ENCODE measurements around the gene SCTR.

Gene SCTR

DNA sequence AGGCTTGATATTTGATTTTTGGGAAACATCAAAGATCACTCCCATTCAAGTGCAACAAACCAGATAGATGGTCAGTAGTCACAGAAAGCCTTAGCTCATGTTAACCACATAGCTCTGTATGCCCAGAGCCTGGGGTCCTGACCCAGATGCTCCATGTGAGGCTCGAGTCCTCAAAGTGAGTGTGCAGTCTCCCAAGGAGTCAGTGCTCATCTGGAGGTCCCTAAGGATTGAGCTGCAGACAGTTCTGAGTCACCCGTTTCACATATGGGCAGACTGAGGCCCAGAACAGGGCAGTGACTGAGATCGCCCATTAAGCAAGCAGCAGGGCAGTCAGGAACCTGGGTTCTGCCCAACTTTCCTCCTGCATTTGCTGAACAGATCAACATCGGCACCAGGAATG, 83.4 kb downstream of the SCTR start:
- no peak for DNase-seq

DNA sequence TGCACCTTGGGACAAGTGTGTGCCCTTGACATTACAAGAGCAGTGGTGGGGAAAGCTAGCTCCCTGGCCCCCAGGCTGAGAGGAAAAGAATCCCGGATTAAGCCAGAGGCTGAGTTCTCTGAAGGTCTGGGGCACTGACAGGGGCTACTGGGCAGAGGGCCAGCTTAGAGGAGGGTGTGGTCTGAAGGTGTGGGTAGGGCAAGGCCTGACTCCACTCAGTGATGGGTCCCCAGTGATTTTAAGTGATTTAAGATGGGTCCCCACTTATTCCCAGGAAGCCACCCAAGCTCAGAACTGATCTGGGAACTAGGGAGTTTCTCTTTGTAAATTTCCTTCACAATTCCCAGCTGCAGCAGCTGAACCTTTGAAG, 83.8 kb downstream of the SCTR start:
- DNase-seq: no peak

DNA sequence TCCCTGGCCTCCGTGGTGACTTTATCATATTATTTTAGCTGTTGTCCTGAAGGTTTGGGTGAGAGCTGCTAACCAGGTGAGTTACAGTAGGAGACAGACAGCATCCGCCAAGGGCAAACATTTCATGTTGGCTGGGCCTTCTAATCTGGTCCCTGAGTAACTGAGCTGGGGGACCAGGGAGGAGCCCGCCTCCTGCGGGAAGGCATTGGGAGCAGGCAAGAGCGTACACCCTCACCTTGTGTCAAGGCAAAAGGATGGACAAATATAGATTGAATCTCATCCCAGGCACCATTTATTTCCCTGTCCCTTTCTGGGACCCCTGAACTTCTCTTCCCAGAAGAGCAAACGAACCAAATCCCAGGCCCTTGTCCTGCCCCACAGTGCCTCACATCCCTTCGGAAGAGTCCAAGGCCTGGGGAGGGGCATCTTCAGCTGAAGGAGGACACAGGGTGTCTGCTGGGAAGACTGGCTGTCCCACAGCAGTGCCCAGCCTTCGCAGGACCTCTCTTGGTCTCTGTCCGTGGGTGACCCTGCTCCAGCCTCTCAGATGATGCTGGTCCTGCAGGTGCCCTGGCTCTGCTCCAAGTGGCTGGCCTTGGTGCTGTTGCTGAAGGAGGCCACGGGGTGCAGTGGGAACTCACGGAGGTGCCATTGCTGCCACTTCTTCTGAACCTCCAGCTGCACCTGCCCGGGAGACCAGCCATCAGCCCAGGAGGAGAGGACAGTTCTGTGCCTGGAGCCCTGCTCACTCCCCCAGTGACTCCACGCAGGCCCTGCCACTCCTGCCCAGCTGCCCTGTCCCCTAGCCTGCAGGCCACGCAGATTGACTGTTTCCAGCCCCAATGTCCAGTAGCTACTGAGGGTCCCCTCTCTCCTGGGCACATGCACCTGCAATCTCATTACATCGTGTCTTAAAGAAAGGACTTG, 84.4 kb downstream of the SCTR start:
- DNase-seq: no peak

GRCh38 chr2:119438726-119439284, 85.5 kb downstream of the SCTR start:
- DNase-seq: no peak

DNA sequence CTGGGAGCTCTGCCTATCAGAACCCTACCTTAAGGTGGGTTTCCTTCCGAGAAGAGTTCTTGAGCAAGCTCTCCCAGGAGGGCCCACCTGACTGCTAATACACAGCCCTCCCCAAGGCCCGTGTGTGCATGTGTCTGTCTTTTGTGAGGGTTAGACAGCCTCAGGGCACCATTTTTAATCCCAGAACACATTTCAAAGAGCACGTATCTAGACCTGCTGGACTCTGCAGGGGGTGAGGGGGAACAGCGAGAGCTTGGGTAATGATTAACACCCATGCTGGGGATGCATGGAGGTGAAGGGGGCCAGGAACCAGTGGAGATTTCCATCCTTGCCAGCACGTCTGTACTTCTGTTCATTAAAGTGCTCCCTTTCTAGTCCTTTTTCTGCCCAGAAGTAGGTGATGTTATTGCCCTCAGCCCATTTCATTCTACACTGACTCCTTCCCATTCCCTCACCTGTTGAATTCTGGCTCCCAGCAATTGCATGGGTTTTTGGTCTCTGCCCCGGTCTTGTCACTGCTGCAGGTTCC, 86.1 kb downstream of the SCTR start:
- DNase-seq: no peak

DNA sequence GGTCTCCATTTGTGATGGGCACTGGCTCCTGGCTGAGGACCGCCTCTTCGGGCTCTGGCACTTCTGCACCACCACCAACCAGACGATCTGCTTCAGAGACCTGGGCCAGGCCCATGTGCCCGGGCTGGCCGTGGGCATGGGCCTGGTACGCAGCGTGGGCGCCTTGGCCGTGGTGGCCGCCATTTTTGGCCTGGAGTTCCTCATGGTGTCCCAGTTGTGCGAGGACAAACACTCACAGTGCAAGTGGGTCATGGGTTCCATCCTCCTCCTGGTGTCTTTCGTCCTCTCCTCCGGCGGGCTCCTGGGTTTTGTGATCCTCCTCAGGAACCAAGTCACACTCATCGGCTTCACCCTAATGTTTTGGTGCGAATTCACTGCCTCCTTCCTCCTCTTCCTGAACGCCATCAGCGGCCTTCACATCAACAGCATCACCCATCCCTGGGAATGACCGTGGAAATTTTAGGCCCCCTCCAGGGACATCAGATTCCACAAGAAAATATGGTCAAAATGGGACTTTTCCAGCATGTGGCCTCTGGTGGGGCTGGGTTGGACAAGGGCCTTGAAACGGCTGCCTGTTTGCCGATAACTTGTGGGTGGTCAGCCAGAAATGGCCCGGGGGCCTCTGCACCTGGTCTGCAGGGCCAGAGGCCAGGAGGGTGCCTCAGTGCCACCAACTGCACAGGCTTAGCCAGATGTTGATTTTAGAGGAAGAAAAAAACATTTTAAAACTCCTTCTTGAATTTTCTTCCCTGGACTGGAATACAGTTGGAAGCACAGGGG, 87.1 kb downstream of the SCTR start:
- no peak for DNase-seq

DNA sequence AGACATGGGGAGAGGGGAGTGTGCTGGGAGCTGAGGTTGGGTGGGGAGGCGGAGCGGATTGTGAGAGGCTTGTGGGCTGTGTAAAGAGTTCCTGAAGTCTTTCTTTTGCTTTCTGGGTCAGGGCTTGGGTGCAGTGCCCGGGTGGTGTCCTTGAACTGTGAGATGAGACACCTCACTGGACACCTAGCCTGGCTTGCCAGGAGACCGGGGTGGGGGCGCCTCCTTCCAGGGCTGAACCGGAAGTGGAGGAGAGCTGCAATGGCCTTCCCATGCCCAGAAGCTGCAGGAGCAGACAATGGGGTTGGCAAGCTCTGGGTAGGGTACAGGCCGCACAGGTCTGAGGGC, 88.4 kb downstream of the SCTR start:
- DNase-seq: no peak

DNA sequence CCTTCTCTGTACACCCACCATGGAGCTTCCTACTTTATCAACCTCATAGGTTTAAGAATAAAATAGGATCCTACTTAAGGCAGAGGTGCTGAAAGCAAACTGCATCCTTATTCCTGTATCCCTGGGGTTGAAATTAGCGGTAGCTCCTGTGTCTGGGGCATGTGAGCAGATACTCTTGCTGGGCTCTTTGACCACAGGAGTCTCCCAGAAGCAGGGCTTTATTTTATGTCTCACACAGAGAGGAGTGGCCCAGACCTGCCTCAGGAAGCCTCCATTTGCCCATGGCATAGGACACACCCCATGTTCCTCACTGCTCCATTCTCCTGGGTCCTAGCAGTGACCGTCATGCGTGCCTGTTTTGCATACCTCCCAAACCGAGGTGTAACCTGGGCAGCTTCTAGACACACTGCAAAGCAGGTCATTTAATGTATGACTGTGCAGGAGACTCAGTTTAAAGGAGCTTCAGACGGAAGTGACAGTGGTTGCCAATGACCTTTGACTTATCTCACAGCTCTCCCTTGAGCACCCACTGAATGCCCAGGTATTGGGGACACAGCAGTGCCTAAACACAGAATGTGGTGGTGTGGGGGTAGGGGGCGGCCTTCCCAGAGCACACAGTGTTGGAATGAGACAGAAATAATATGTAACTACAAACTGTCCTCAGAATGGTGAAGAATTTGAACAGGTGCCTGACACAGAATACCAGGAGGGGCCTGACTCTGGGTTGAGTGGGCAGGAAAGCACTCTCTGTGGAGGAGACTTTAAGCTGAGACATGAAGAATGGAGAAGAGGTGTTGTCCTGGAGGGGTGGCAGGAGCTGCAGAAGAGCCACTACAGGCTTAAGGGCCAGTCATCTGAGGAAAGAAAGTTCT, 89.0 kb downstream of the SCTR start:
- no peak for DNase-seq

DNA sequence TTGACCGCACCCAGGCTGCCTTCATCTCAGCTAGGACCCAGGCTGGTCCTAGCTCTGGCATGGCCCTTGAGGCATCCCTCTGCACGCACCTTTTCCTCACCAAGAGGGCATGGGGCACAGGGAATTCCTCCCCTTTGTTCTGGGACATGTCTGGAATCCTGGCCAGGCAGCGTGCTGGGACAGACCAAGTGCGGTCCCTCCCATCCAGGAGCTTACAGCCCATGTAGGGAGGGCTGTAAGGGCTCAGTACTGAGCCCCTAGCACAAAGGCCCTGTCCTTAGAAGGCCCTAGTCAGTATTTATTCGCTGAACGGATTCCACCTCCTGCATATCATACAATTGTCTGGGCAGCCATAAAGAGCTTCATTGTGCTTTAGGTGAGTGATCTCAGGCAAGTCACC, 89.6 kb downstream of the SCTR start:
- no peak for DNase-seq

- DNase-seq: no peak
Observed at GRCh38 chr2:119433636-119434327, 90.5 kb downstream of the SCTR start.

GRCh38 chr2:119432851-119433522, 91.3 kb downstream of the SCTR start:
- DNase-seq: no peak

DNA sequence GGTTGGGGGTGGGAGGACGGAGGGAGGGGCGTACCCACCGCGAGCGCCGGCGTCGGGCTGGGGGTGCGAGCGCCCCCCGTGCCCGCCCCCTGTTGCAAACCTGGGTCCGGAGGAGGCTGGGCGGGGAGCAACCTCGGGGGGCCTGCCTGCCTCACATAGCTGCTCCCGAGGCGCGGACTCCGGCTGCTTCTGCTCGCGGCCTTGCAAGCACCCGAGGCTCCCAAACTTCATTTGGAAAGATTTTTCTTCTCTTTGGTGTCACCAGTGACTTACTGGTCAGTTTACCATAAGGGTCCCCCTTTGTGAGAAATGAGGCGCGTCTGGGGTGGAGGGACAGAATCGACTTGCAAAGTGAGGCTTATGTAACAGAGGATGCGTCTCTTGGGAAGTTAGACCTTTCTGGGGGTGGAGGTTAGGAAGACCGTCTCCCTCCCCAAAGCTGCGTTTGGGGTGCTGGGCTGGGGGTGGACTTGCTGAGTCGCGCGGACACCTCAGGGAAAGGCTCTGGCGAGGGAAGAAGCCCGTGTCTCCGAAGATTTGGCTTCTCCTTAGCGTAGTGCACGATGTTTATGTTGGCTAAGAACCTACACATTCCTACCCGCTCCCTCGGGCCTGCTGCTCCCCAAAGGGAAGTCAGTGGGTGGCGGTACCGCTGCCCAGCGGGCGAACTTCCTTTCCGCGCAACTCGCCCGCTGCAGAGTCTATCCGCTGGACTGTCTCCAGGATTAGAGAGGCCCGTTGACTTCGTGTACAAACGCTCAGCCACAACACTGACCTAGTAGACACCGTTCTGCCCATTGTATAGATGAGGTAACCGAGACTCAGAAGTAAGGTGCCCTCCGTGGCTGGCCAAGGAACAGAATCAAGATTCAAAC, 92.1 kb downstream of the SCTR start:
- no peak for DNase-seq

GRCh38 chr2:119431155-119431975, 92.9 kb downstream of the SCTR start, which contains the start of gene TMEM37:
TMEM37 (plus strand) TSS chr2:119431854; CDS start chr2:119431904, 50 bp downstream.
- no peak for DNase-seq

- DNase-seq: no peak
Observed at GRCh38 chr2:119430023-119430498, 94.2 kb downstream of the SCTR start.

GRCh38 chr2:119429225-119429981, 94.9 kb downstream of the SCTR start:
- DNase-seq: no peak

DNA sequence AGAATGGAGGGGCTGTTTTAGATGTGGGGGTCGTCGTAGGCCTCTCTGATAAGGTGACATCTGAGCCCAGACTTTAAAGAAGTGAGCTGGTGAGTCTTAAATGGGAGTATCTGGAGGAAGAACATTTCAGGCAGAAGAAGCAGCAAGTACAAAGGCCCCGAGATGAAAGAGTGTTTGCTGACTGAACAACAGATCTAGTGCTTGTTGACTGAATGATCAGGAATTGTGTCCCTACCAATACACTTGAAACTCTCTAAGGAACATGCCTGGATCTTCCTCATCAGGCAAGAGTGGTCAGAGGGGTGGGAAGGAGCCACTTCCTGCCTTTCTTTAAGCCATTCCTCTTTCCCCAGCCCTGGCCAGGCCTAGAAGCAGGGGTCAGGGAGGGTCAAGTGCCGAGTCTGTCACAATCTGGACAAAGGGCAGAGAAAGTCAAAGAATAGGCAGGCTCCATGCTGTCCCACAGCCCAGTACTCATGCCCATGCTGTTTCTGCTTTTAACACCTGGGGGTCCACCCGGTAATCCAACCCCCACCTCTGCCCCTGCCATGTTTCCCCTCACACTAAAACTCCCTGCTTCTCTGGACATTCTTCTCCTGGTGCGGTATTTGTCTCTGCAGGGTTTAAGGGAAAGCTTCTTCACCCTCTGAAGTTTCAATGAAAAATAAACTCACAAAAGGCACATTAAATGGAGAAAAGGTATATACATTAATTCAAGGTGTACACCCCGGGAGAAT, 95.6 kb downstream of the SCTR start:
- DNase-seq: no peak

- no peak for DNase-seq
Observed at GRCh38 chr2:119427756-119428155, 96.5 kb downstream of the SCTR start.

All from activated effector memory CD4-positive, alpha-beta T cell treated with Interleukin-2 at 50 U/mL for 16 hours (primary cell).